IMR-90 (cell line): ENCODE measurements around the gene BRAT1. TPM values are rescaled to one million over a fixed set of nuclear protein-coding genes. Genes with fewer than 3 reads are reported as not detected.

Source experiments
- ATAC-seq: fragments of 200-7000 bp; cut with Tn5 transposase; 2 replicates; pipeline ENCODE4 v1.9.1; 2020; ENCODE audit warnings: low read depth, mild to moderate bottlenecking, moderate library complexity
- BruUV-seq: library from RNA; stranded (reverse); fragments of 400-500 nt; replicated peaks from 2 replicates; lab custom pipeline; 2021; lab: Mats Ljungman, UMichigan
- CTCF ChIA-PET: fragments of 300-600 bp; formaldehyde crosslinking; extraction: SDS; loops from one replicate; lab custom pipeline; 2021; ENCODE audit warnings: antibody characterized with exemption; lab: Yijun Ruan, JAX
- POLR2A ChIA-PET: fragments of 300-600 bp; sonication (Branson Sonifier 250); formaldehyde crosslinking; loops from one replicate; lab custom pipeline; 2022; ENCODE audit warnings: antibody characterized with exemption; ENCODE audit not compliant: unreplicated experiment; lab: Charles Lee
- DNase-seq: peaks from one replicate; pipeline ENCODE4 v3.0.0; 2013
- H2AFZ ChIP-seq: replicated peaks from 2 replicates; pipeline ENCODE3; 2013; ENCODE audit warnings: low read length, mild to moderate bottlenecking; ENCODE audit not compliant: poor library complexity
- H2AK5ac ChIP-seq: 2 replicates; pipeline ENCODE4 v1.6.1; 2013; ENCODE audit warnings: low read depth, low read length, inconsistent platforms
- H2AK9ac ChIP-seq: replicated peaks from 2 replicates; pipeline ENCODE3; 2013; ENCODE audit warnings: mild to moderate bottlenecking, low read depth, low read length, moderate library complexity; ENCODE audit not compliant: poor library complexity
- H2BK120ac ChIP-seq: 2 replicates; pipeline ENCODE4 v1.6.1; 2013; ENCODE audit warnings: low read depth, low read length, inconsistent platforms
- H2BK15ac ChIP-seq: 3 replicates; pipeline ENCODE4 v1.6.1; 2013; ENCODE audit warnings: low read depth, low read length, inconsistent platforms
- H2BK20ac ChIP-seq: 2 replicates; pipeline ENCODE4 v1.6.1; 2013; ENCODE audit warnings: low read depth, mild to moderate bottlenecking, inconsistent platforms, low read length, moderate library complexity
- H2BK5ac ChIP-seq: 2 replicates; pipeline ENCODE4 v1.6.1; 2013; ENCODE audit warnings: mild to moderate bottlenecking, low read depth, low read length, inconsistent platforms; ENCODE audit not compliant: poor library complexity, severe bottlenecking
- H3K14ac ChIP-seq: replicated peaks from 2 replicates; pipeline ENCODE4 v1.6.1; 2013; ENCODE audit warnings: low read depth, low read length, inconsistent platforms
- H3K18ac ChIP-seq: 2 replicates; pipeline ENCODE4 v1.6.1; 2013; ENCODE audit warnings: low read depth, low read length, control low read depth
- H3K23ac ChIP-seq: 2 replicates; pipeline ENCODE4 v1.6.1; 2013; ENCODE audit warnings: low read depth, low read length, inconsistent platforms
- H3K27ac ChIP-seq: 2 replicates; pipeline ENCODE4 v1.5.1; 2013; ENCODE audit warnings: mild to moderate bottlenecking, control low read depth, low read length; ENCODE audit not compliant: insufficient read depth
- H3K27me3 ChIP-seq: 2 replicates; pipeline ENCODE4 v1.6.1; 2013; ENCODE audit warnings: low read length; ENCODE audit not compliant: control insufficient read depth, insufficient read depth
- H3K36me3 ChIP-seq: 2 replicates; pipeline ENCODE4 v1.6.1; 2013; ENCODE audit warnings: low read length, mixed read lengths; ENCODE audit not compliant: control insufficient read depth, insufficient read depth
- H3K4ac ChIP-seq: 2 replicates; pipeline ENCODE4 v1.6.1; 2013; ENCODE audit warnings: low read depth, low read length, inconsistent platforms
- H3K4me1 ChIP-seq: 2 replicates; pipeline ENCODE4 v1.6.1; 2013; ENCODE audit warnings: low read length, mixed read lengths; ENCODE audit not compliant: control insufficient read depth, insufficient read depth
- H3K4me2 ChIP-seq: 2 replicates; pipeline ENCODE4 v1.6.1; 2013; ENCODE audit warnings: low read depth, mild to moderate bottlenecking, control low read depth, low read length, moderate library complexity
- H3K4me3 ChIP-seq: 2 replicates; pipeline ENCODE4 v1.5.1; 2013; ENCODE audit warnings: low read depth, mild to moderate bottlenecking, control low read depth, low read length, moderate library complexity; ENCODE audit not compliant: insufficient read depth
- H3K56ac ChIP-seq: 2 replicates; pipeline ENCODE4 v1.6.1; 2013; ENCODE audit warnings: low read length, inconsistent platforms; ENCODE audit not compliant: insufficient read depth; ENCODE audit errors: extremely low read depth
- H3K79me1 ChIP-seq, 2 experiments: 2 replicates each; pipeline ENCODE4 v1.6.1; 2013; ENCODE audit warnings: low read length in 2 of 2, inconsistent platforms in 1 of 2, low read depth in 1 of 2
- H3K9ac ChIP-seq: 2 replicates; pipeline ENCODE4 v1.6.1; 2013; ENCODE audit warnings: low read depth, low read length, control low read depth
- H3K9me1 ChIP-seq: 2 replicates; pipeline ENCODE4 v1.6.1; 2013; ENCODE audit warnings: low read length, inconsistent platforms; ENCODE audit not compliant: insufficient read depth
- H3K9me3 ChIP-seq: 2 replicates; pipeline ENCODE4 v1.6.1; 2013; ENCODE audit warnings: low read length; ENCODE audit not compliant: control insufficient read depth, insufficient read depth
- H4K20me1 ChIP-seq: 2 replicates; pipeline ENCODE4 v1.6.1; 2013; ENCODE audit warnings: low read length, inconsistent platforms; ENCODE audit not compliant: insufficient read depth
- H4K5ac ChIP-seq: 2 replicates; pipeline ENCODE4 v1.6.1; 2013; ENCODE audit warnings: mild to moderate bottlenecking, low read depth, low read length, control low read depth
- H4K8ac ChIP-seq, 2 experiments: 2 replicates each; pipeline ENCODE4 v1.6.1; 2013; ENCODE audit warnings: low read depth in 2 of 2, low read length in 2 of 2, control low read depth in 1 of 2, inconsistent platforms in 1 of 2
- H4K91ac ChIP-seq: 2 replicates; pipeline ENCODE4 v1.6.1; 2013; ENCODE audit warnings: low read depth, low read length, inconsistent platforms; ENCODE audit not compliant: insufficient read depth
- BHLHE40 ChIP-seq: fragments of 150-350 bp; IDR thresholded peaks from 2 replicates; pipeline ENCODE4 v1.6.1; 2016; ENCODE audit warnings: mild to moderate bottlenecking, low read depth, low read length
- FOS ChIP-seq: fragments of 150-350 bp; IDR thresholded peaks from 2 replicates; pipeline ENCODE4 v1.6.1; 2016; ENCODE audit warnings: low read depth, low read length
- MAFK ChIP-seq: IDR thresholded peaks from 2 replicates; pipeline ENCODE4 v1.6.1; 2012; ENCODE audit warnings: low read depth, low read length, improper control_type of control experiment
- MAZ ChIP-seq: IDR thresholded peaks from 2 replicates; pipeline ENCODE4 v1.6.1; 2012; ENCODE audit warnings: low read depth, mild to moderate bottlenecking, low read length, improper control_type of control experiment, moderate library complexity, borderline replicate concordance
- MXI1 ChIP-seq: IDR thresholded peaks from 2 replicates; pipeline ENCODE4 v1.6.1; 2012; ENCODE audit warnings: low read depth, mild to moderate bottlenecking, low read length, moderate library complexity, borderline replicate concordance
- RAD21 ChIP-seq: IDR thresholded peaks from 2 replicates; pipeline ENCODE4 v1.6.1; 2012; ENCODE audit warnings: low read length, improper control_type of control experiment
- RCOR1 ChIP-seq: IDR thresholded peaks from 2 replicates; pipeline ENCODE4 v1.6.1; 2012; ENCODE audit warnings: mild to moderate bottlenecking, low read length, improper control_type of control experiment; ENCODE audit not compliant: insufficient replicate concordance
- RFX5 ChIP-seq: IDR thresholded peaks from 2 replicates; pipeline ENCODE4 v1.8.0; 2012; ENCODE audit warnings: low read depth, mild to moderate bottlenecking, low read length, moderate library complexity
- SMC3 ChIP-seq: fragments of 150-350 bp; IDR thresholded peaks from 2 replicates; pipeline ENCODE4 v1.6.1; 2016; ENCODE audit warnings: low read depth, mild to moderate bottlenecking, antibody characterized with exemption, low read length, moderate library complexity
- WGBS, 2 experiments: methylation state at CpG; one replicate each; pipeline versions ENCODE4 v1.1.5 to v1.1.7; 2013; ENCODE audit warnings: missing lambda C conversion rate in 2 of 2; ENCODE audit not compliant: insufficient read length in 1 of 2; ENCODE audit errors: extremely low coverage in 2 of 2; 5-methylcytosine and 5-hydroxymethylcytosine counted together
- dilution Hi-C: fragments of 300-500 bp; cut with HindIII; formaldehyde crosslinking; loops from one replicate; pipeline ENCODE4 v1.14.3; 2018; ENCODE audit warnings: low sequenced_read_pairs; ENCODE audit not compliant: unreplicated experiment
- in situ Hi-C: fragments of 300-500 bp; cut with MboI; formaldehyde crosslinking; loops from 3 replicates; pipeline ENCODE4 v1.14.3; 2019; ENCODE audit warnings: low sequenced_read_pairs, inconsistent platforms, mixed read lengths
- intact Hi-C: fragments of 100-400 bp; cut with micrococcal nuclease; formaldehyde crosslinking; loops from 2 replicates; pipeline ENCODE4 v1.10.0; 2022
- polyA plus RNA-seq, 3 experiments: library from polyadenylated mRNA; depleted of rRNA; stranded (reverse); fragments of >200 nt; gene quantifications; 2 replicates each; pipeline ENCODE4 v1.2.3, GENCODE V29; 2012; ENCODE audit warnings: low replicate concordance in 1 of 3
- total RNA-seq: library from RNA; depleted of rRNA; stranded (reverse); fragments of >200 nt; gene quantifications from 2 replicates; pipeline ENCODE4 v1.2.3, GENCODE V29; 2012
- TF ChIP-seq, protein P1 (sequence below): fragments of 150-350 bp; IDR thresholded peaks from 2 replicates; pipeline ENCODE4 v1.6.1; 2017; ENCODE audit warnings: mild to moderate bottlenecking, antibody characterized with exemption, low read length, low read depth
- TF ChIP-seq, protein P2 (sequence below): fragments of 150-350 bp; IDR thresholded peaks from 2 replicates; pipeline ENCODE4 v1.6.1; 2016; ENCODE audit warnings: low read depth, mild to moderate bottlenecking, low read length, moderate library complexity, borderline replicate concordance
- TF ChIP-seq, protein P3 (sequence below): conservative IDR thresholded peaks from 2 replicates; pipeline ENCODE4 v1.5.1; 2012; ENCODE audit warnings: mild to moderate bottlenecking, low read depth, low read length, improper control_type of control experiment

BRAT1 gene
- total and polyA plus RNA-seq, 2 of the 4 experiments (the other 2 are of a cell fraction), result 6.8 to 21.9 TPM

DNA sequence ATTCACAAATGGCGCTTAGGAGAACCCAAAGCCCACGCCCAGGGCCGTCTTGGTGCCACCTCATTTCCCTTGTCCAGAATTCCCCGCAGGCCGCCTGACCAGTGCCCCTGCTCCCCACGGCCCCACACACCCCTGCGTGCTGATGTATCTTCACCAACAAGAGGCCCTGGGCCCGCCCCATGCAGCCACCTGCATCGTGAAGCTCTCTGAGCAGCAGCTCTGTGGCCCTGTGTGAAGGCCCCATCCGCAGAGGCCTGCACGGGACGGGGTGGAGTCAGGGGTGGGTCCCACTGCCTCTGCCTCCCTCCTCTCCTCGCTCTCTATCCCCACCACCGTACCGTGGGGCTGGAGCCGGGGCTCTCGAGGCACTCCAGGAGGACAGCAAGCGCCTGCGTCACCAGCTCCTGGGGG, 14.7 kb downstream of the BRAT1 start:
- no peak overlapping the region for H4K91ac ChIP-seq
- in situ Hi-C loops, result no loop called here
- no peak for DNase-seq

More for the DNA sequence above, 14.7 kb downstream of the BRAT1 start:
- no peaks in the 10 kb centered on the region for H3K9me3 ChIP-seq
- H3K18ac ChIP-seq, result no peak overlapping the region
- H2BK15ac ChIP-seq, result no peak overlapping the region
- no peaks in the 10 kb centered on the region; the same call in 1 of the 2 replicates for H4K20me1 ChIP-seq
- H4K5ac ChIP-seq, result no peak overlapping the region
- no peaks in the 10 kb centered on the region for H3K79me1 ChIP-seq
- no peak overlapping the region for H2BK20ac ChIP-seq
- POLR2A ChIA-PET, result no interaction called here
- H2AFZ ChIP-seq, result no peak overlapping the region
- no peak overlapping the region for H3K4me3 ChIP-seq
- H3K14ac ChIP-seq, result no peak overlapping the region
- no peak overlapping the region for H3K4ac ChIP-seq
- no peak overlapping the region for H3K23ac ChIP-seq
- peaks cover 50% of the 10 kb centered on the region for H3K36me3 ChIP-seq
- H2AK5ac ChIP-seq, result no peak overlapping the region
- no peak overlapping the region for H2BK5ac ChIP-seq
- no TSS peak for BruUV-seq
- intact Hi-C loops, result no loop called here
- no peak overlapping the region for H3K27ac ChIP-seq
- H3K9ac ChIP-seq, result no peak overlapping the region
- H3K56ac ChIP-seq, result no peak overlapping the region
- H4K8ac ChIP-seq, result no peak overlapping the region
- no peak for ATAC-seq
- H2BK120ac ChIP-seq, result no peak overlapping the region
- TF ChIP-seq MAZ, result no peak
- TF ChIP-seq, protein P1, sequence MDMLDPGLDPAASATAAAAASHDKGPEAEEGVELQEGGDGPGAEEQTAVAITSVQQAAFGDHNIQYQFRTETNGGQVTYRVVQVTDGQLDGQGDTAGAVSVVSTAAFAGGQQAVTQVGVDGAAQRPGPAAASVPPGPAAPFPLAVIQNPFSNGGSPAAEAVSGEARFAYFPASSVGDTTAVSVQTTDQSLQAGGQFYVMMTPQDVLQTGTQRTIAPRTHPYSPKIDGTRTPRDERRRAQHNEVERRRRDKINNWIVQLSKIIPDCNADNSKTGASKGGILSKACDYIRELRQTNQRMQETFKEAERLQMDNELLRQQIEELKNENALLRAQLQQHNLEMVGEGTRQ, result no peak
- TF ChIP-seq SMC3, result no peak
- no peak for TF ChIP-seq BHLHE40
- TF ChIP-seq RCOR1, result no peak
- no peak for TF ChIP-seq RFX5
- TF ChIP-seq, protein P2, sequence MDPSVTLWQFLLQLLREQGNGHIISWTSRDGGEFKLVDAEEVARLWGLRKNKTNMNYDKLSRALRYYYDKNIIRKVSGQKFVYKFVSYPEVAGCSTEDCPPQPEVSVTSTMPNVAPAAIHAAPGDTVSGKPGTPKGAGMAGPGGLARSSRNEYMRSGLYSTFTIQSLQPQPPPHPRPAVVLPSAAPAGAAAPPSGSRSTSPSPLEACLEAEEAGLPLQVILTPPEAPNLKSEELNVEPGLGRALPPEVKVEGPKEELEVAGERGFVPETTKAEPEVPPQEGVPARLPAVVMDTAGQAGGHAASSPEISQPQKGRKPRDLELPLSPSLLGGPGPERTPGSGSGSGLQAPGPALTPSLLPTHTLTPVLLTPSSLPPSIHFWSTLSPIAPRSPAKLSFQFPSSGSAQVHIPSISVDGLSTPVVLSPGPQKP, result no peak
- TF ChIP-seq FOS, result no peak
- TF ChIP-seq RAD21, result no peak
- no peak for TF ChIP-seq MAFK
- TF ChIP-seq, protein P3, sequence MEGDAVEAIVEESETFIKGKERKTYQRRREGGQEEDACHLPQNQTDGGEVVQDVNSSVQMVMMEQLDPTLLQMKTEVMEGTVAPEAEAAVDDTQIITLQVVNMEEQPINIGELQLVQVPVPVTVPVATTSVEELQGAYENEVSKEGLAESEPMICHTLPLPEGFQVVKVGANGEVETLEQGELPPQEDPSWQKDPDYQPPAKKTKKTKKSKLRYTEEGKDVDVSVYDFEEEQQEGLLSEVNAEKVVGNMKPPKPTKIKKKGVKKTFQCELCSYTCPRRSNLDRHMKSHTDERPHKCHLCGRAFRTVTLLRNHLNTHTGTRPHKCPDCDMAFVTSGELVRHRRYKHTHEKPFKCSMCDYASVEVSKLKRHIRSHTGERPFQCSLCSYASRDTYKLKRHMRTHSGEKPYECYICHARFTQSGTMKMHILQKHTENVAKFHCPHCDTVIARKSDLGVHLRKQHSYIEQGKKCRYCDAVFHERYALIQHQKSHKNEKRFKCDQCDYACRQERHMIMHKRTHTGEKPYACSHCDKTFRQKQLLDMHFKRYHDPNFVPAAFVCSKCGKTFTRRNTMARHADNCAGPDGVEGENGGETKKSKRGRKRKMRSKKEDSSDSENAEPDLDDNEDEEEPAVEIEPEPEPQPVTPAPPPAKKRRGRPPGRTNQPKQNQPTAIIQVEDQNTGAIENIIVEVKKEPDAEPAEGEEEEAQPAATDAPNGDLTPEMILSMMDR, result no peak
- TF ChIP-seq MXI1, result no peak
- WGBS, 2 experiments, result 100% methylated on average over 1 of the region's 19 CpGs; no CpG with 5 or more reads in 1 of the 2 experiments
- no peaks in the 10 kb centered on the region for H3K4me1 ChIP-seq
- no peak overlapping the region for H3K4me2 ChIP-seq
- H3K27me3 ChIP-seq, result no peaks in the 10 kb centered on the region
- CTCF ChIA-PET, result no interaction called here
- H2AK9ac ChIP-seq, result no peak overlapping the region
- no peaks in the 10 kb centered on the region for H3K9me1 ChIP-seq
- dilution Hi-C loops, result no loop called here
